ENCODE results near the gene DSC3.
"Not testable (repeated sequence)": the region's sequence is repeated elsewhere in the genome, so short reads cannot be mapped to it uniquely, and the experiment has no call there.

Gene DSC3

GRCh38 chr18:31041271-31042083 is 1.1 kb downstream of the DSC3 start:
- DNase-seq (ENCODE audit: low read depth, low spot score): no peak

GRCh38 chr18:31040686-31041270 is 1.8 kb downstream of the DSC3 start:
- no peak for DNase-seq (ENCODE audit: low read depth, low spot score)

GRCh38 chr18:31039426-31039825 is 3.1 kb downstream of the DSC3 start:
- no peak for DNase-seq (ENCODE audit: low read depth, low spot score)

GRCh38 chr18:31037686-31038085 is 4.9 kb downstream of the DSC3 start:
- not testable (repeated sequence) for DNase-seq (ENCODE audit: low read depth, low spot score)

- no peak for DNase-seq (ENCODE audit: low read depth, low spot score)
Observed at GRCh38 chr18:31034541-31034940, 8.0 kb downstream of the DSC3 start.

- no peak for DNase-seq (ENCODE audit: low read depth, low spot score)
Observed at GRCh38 chr18:31030574-31031278, 11.8 kb downstream of the DSC3 start.

- DNase-seq (ENCODE audit: low read depth, low spot score): no peak
Observed at GRCh38 chr18:31015715-31016434, 26.7 kb downstream of the DSC3 start.

GRCh38 chr18:31011455-31011854 is 31.1 kb downstream of the DSC3 start:
- not testable (repeated sequence) for DNase-seq (ENCODE audit: low read depth, low spot score)

- no peak for DNase-seq (ENCODE audit: low read depth, low spot score)
Observed at GRCh38 chr18:31010601-31011000, 31.9 kb downstream of the DSC3 start.

- no peak for DNase-seq (ENCODE audit: low read depth, low spot score)
Observed at GRCh38 chr18:30999887-31000628, 42.5 kb downstream of the DSC3 start.

- DNase-seq (ENCODE audit: low read depth, low spot score): no peak
Observed at GRCh38 chr18:30999186-30999585, 43.4 kb downstream of the DSC3 start.

- DNase-seq (ENCODE audit: low read depth, low spot score): no peak
Observed at GRCh38 chr18:30997223-30997622, 45.3 kb downstream of the DSC3 start.

GRCh38 chr18:30992231-30992630 is 50.3 kb downstream of the DSC3 start:
- DNase-seq (ENCODE audit: low read depth, low spot score): no peak

- no peak for DNase-seq (ENCODE audit: low read depth, low spot score)
Observed at GRCh38 chr18:30991397-30991796, 51.1 kb downstream of the DSC3 start.

- DNase-seq (ENCODE audit: low read depth, low spot score): no peak
Observed at GRCh38 chr18:30989141-30989540, 53.4 kb downstream of the DSC3 start.

- no peak for DNase-seq (ENCODE audit: low read depth, low spot score)
Observed at GRCh38 chr18:30988440-30988839, 54.1 kb downstream of the DSC3 start.

- no peak for DNase-seq (ENCODE audit: low read depth, low spot score)
Observed at GRCh38 chr18:30987467-30988241, 54.9 kb downstream of the DSC3 start.

GRCh38 chr18:30985753-30986152 is 56.8 kb downstream of the DSC3 start:
- no peak for DNase-seq (ENCODE audit: low read depth, low spot score)

- no peak for DNase-seq (ENCODE audit: low read depth, low spot score)
Observed at GRCh38 chr18:30982285-30982992, 60.1 kb downstream of the DSC3 start.

- DNase-seq (ENCODE audit: low read depth, low spot score): not testable (repeated sequence)
Observed at GRCh38 chr18:30978091-30978490, 64.5 kb downstream of the DSC3 start.

Data from smooth muscle cell of the brain vasculature (primary cell).